Colonic mucosa (tissue), 4 donors: ENCODE measurements around the gene TVP23C. TPM values are rescaled to one million over a fixed set of nuclear protein-coding genes. Genes with fewer than 3 reads are reported as not detected.
A peak's percentile ranks its signal among the peaks of the same experiment; 100 is the strongest.

Source experiments
- DNase-seq: peaks from one replicate; pipeline ENCODE4 v3.0.0-alpha.2; 2020
- H3K27ac ChIP-seq: fragments of 200-600 bp; one replicate; pipeline ENCODE4 v1.8.0; 2021
- H3K27me3 ChIP-seq: fragments of 200-600 bp; one replicate; pipeline ENCODE4 v1.8.0; 2021
- H3K36me3 ChIP-seq: fragments of 200-600 bp; one replicate; pipeline ENCODE4 v1.8.0; 2021
- H3K4me1 ChIP-seq: fragments of 200-600 bp; one replicate; pipeline ENCODE4 v1.8.0; 2021; ENCODE audit warnings: mild to moderate bottlenecking
- H3K4me3 ChIP-seq: fragments of 200-600 bp; one replicate; pipeline ENCODE4 v1.8.0; 2021
- H3K9ac ChIP-seq, 2 donors: one replicate each; pipeline ENCODE4 v1.7.0; 2013; ENCODE audit warnings: control low read depth in 2 of 2, low read depth in 2 of 2, low read length in 2 of 2
- H3K9me3 ChIP-seq: fragments of 200-600 bp; one replicate; pipeline ENCODE4 v1.8.0; 2021
- CTCF ChIP-seq: fragments of 200-600 bp; IDR thresholded peaks from one replicate; pipeline ENCODE4 v1.8.0; 2022; ENCODE audit warnings: antibody characterized with exemption, mild to moderate bottlenecking
- intact Hi-C: fragments of 100-400 bp; cut with DNase I; formaldehyde crosslinking; loops from one replicate; pipeline ENCODE4 v1.14.1; 2022
- total RNA-seq, 2 donors: library from RNA; stranded (reverse); fragmentation: NEBNext Ultra II Directional in 1 of 2; extraction: Animal tissue kit (Norgen Biotek cat#: 25700) in 1 of 2; gene quantifications; one replicate each; pipeline ENCODE4 v1.2.1, GENCODE V29; 2021
- donor health status: healthy.
- donor health status: DM: no; HTN: no; CAD: no.
- donor health status: DM: no; HTN: no; CAD: no.

TVP23C gene
- total RNA-seq, 2 donors from 2014 or later: 10.7 to 14.0 TPM

GRCh38 chr17:15466131-15466530 is 97.2 kb downstream of the TVP23C start:
- no peak overlapping the region for H3K27ac ChIP-seq
- H3K27me3 ChIP-seq: no peaks in the 10 kb centered on the region
- no peaks in the 10 kb centered on the region for H3K9me3 ChIP-seq
- no peaks in the 10 kb centered on the region for H3K36me3 ChIP-seq
- H3K9ac ChIP-seq: no peak overlapping the region
- no peak for TF ChIP-seq CTCF
- H3K4me1 ChIP-seq: no peaks in the 10 kb centered on the region
- DNase-seq: no peak
- no peak overlapping the region for H3K4me3 ChIP-seq
- intact Hi-C loops: no loop called here

GRCh38 chr17:15465045-15465701 is 98.1 kb downstream of the TVP23C start:
- H3K27ac ChIP-seq: no peak overlapping the region
- intact Hi-C loops: no loop called here
- H3K27me3 ChIP-seq: no peaks in the 10 kb centered on the region
- H3K4me1 ChIP-seq: no peaks in the 10 kb centered on the region
- no peaks in the 10 kb centered on the region for H3K36me3 ChIP-seq
- no peaks in the 10 kb centered on the region for H3K9me3 ChIP-seq
- TF ChIP-seq CTCF: no peak
- H3K4me3 ChIP-seq: no peak overlapping the region
- H3K9ac ChIP-seq: no peak overlapping the region
- no peak for DNase-seq

- no peaks in the 10 kb centered on the region for H3K27me3 ChIP-seq
- no peaks in the 10 kb centered on the region for H3K4me1 ChIP-seq
- no peaks in the 10 kb centered on the region for H3K36me3 ChIP-seq
- H3K9ac ChIP-seq: no peak overlapping the region
- intact Hi-C loops: no loop called here
- peak overlapping the region; percentile 2 for H3K27ac ChIP-seq
- DNase-seq: no peak
- H3K9me3 ChIP-seq: no peaks in the 10 kb centered on the region
- no peak for TF ChIP-seq CTCF
- no peak overlapping the region for H3K4me3 ChIP-seq
These were observed 98.9 kb downstream of the TVP23C start for GRCh38 chr17:15464231-15464985.

GRCh38 chr17:15462976-15463772 is 100.1 kb downstream of the TVP23C start:
- H3K9me3 ChIP-seq: no peaks in the 10 kb centered on the region
- peak overlapping the region; percentile 2 for H3K27ac ChIP-seq
- H3K4me1 ChIP-seq: no peaks in the 10 kb centered on the region
- H3K4me3 ChIP-seq: no peak overlapping the region
- H3K27me3 ChIP-seq: no peaks in the 10 kb centered on the region
- no peak for TF ChIP-seq CTCF
- DNase-seq: no peak
- intact Hi-C loops: no loop called here
- H3K9ac ChIP-seq: no peak overlapping the region
- H3K36me3 ChIP-seq: no peaks in the 10 kb centered on the region

GRCh38 chr17:15457723-15458094 is 105.6 kb downstream of the TVP23C start:
- intact Hi-C loops: no loop called here
- no peak overlapping the region for H3K4me3 ChIP-seq
- H3K36me3 ChIP-seq: no peaks in the 10 kb centered on the region
- H3K9me3 ChIP-seq: no peaks in the 10 kb centered on the region
- no peaks in the 10 kb centered on the region for H3K27me3 ChIP-seq
- no peak for TF ChIP-seq CTCF
- DNase-seq: no peak
- H3K9ac ChIP-seq: no peak overlapping the region
- H3K4me1 ChIP-seq: peaks cover 4% of the 10 kb centered on the region
- H3K27ac ChIP-seq: peak overlapping the region; percentile 38
